Stimulated activated CD4-positive, alpha-beta T cell treated with anti-CD3 and anti-CD28 coated beads, Interleukin-1b, Interleukin-23, amount 100 ng/mL, for 24 hours (primary cell): Measurements from ENCODE around the gene LRFN3.
"Not testable (repeated sequence)": the region's sequence is repeated elsewhere in the genome, so short reads cannot be mapped to it uniquely, and the experiment has no call there.

ENCODE experiments used
- DNase-seq, 4 experiments: peaks; one replicate each; pipeline ENCODE4 v3.0.0-alpha.2; 2020; ENCODE audit warnings: low read depth in 4 of 4, low spot score in 1 of 4

LRFN3 gene

GRCh38 chr19:35973487-35973886 lies 37.3 kb downstream of the LRFN3 start:
- DNase-seq, result no peak

GRCh38 chr19:35975608-35976214 lies 39.5 kb downstream of the LRFN3 start:
- DNase-seq, result no peak

- DNase-seq, result no peak
These were observed 41.5 kb downstream of the LRFN3 start for GRCh38 chr19:35977446-35978222.

DNA sequence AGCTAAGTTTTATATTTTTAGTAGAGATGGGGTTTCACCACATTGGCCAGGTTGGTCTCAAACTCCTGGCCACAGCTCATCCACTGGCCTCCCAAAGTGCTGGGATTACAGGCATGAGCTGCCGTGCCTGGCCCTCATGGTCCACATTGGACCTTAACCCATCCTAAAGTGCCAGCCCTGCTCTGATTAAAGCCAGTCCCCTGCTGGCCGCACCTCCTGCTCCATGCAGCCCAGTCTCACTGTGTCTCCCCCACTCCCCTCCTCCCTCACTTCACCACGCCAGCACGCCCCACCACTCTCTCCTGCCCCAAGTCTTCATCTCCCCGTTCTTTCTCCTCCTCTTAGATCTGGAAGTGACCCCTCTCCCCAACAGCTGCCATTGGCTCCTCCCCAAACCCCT lies 42.1 kb downstream of the LRFN3 start:
- no peak for DNase-seq

DNA sequence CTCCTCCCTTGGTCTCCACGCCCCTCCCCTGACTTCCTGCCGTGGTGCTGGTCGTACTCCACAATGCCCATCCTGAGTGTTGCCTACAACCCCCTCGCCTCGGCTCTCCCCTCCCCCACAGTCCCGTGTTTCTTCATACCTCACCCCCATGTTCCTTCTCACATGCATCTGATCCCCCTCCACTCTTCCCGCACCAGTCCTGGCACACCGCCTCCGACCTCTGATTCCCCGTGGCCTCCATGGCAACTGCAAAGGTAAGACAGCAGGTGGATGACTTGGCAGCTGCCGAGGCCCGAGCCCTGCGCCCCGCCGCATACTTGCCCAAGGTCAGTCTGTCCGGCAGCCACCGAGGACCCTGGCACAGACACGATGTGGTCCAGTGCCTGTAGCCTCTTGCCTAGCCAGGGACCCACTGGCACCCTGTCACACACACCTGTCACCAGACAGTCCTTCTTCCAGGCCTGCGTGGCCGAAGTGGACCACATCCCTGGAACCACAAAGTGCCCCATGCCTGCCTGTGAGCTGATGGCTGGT lies 42.7 kb downstream of the LRFN3 start:
- DNase-seq, result no peak

DNA sequence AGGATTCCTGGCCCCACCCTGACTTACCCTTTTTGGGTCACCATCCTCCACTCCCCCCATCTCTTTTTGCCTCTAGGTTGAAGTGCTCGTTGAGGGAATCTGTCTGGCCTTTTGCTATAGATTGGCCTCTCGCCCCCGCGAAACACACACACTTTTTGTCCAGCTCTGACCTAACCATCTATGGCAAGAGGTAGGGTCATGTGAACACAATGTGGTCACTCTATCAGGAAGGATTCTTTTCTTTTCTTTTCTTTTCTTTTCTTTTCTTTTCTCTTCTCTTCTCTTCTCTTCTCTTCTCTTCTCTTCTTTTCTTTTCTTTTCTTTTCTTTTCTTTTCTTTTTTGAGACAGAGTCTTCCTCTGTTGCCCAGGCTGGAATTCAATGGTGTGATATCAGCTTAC lies 44.8 kb downstream of the LRFN3 start:
- DNase-seq, result not testable (repeated sequence)

DNA sequence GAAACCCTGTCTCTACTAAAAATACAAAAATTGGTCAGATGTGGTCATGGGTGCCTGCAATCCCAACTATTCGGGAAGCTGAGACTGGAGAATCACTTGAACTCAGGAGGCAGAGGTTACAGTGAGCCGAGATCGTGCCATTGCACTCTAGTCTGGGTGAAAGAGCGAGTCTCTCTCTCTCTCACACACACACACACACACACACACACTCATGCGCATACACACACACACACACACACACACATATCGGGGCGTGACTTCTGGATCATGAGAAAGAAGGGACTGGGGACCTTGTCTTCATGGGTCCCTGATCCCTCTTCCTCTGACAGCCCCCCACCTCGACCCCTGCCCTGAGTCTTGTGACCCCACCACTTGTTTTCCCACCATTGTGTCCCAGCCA lies 47.0 kb downstream of the LRFN3 start:
- no peak for DNase-seq

GRCh38 chr19:35986111-35986510 lies 49.9 kb downstream of the LRFN3 start:
- no peak for DNase-seq

GRCh38 chr19:35986664-35987570 lies 50.7 kb downstream of the LRFN3 start:
- peak in 2 of 4 experiments; percentile 11 to 31 for DNase-seq

DNA sequence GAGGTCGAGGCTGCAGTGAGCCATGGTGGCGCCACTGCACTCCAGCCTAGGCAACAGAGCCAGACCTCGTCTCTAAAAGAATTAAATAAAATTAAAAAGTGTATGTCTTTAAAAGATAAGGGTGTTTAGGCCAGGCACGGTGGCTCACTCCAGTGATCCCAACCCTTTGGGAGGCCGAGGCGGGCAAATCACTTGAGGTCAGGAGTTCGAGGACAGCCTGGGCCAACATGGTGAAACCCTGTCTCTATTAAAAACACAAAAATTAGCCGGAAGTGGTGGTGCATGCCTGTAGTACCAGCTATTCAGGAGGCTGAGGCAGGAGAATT lies 51.4 kb downstream of the LRFN3 start:
- no peak for DNase-seq

GRCh38 chr19:35988824-35989223 lies 52.6 kb downstream of the LRFN3 start:
- DNase-seq, result no peak

- DNase-seq, result no peak
These were observed 54.0 kb downstream of the LRFN3 start for GRCh38 chr19:35990156-35990555.

DNA sequence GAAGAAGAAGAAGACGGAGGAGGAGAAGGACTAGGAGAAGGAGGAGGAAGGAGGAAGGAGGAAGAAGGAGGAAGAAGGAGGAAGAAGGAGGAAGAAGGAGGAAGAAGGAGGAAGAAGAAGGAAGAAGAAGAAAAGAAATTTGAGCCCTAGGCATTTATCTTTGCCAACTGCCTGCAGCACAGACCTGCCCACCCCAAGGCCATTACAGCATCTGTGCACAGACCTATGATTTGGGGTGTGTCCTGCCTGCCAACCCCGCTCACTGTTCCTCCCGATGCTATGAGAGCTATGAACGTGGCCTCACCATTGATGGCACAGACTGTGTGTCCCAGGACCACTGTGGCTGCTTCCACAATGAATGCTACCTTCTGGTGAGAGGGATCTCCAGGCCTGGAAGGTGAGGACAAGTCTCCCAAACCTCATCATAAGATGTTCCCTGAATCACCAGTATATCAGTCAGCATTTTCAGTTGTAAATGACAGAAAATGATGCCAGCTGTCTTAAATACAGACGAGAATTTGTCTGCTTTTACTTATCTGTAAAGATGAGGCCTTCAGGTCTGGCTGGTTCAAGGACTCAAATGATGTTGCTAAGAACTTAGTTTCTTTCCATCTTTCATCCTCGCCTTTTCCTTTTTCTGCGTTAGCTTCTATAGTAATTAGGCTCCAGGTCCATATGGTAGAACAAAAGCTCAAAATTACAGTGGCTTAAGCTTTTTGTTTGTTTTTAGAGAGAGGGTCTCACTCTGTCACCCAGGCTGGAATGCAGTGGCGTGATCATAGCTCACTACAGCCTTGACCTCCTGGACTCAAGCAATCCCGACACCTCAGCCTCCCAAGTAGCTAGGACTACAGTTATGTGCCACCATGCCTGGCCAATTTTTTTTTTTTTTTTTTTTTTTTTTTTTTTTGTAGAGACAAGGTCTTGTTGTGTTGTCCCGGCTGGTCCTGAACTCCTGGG lies 54.9 kb downstream of the LRFN3 start:
- no peak for DNase-seq

DNA sequence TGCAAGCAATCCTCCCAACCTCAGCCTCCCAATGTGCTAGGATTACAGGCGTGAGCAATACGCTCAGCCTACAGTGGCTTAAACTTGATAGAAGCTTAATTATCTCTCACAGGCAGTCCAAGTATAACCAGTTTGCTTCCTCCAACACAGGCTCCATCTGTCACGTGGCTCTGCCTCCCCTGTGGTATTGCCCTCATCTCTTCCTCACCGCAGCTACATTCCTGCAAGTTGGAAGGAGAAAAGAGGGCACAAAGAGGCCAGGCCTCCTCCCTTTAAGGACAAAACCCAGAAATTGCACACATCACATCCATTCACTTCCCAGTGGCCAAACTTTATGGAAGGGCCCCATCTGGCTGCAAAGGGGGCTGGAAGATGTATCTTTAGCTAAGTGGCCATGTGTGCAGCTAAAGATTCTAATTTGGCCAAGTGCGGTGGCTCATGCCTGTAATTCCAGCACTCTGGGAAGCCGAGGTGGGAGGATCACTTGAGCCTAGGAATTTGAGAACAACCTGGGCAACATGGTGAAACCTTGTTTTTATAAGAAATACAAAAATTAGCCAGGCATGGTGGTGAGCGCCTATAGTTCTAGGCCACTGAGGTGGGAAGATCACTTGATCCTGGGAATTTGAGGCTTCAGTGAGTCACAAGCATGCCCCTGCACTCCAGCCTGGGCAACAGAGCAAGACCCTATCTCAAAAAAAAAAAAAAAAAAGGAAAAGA lies 55.7 kb downstream of the LRFN3 start:
- DNase-seq, result no peak

DNA sequence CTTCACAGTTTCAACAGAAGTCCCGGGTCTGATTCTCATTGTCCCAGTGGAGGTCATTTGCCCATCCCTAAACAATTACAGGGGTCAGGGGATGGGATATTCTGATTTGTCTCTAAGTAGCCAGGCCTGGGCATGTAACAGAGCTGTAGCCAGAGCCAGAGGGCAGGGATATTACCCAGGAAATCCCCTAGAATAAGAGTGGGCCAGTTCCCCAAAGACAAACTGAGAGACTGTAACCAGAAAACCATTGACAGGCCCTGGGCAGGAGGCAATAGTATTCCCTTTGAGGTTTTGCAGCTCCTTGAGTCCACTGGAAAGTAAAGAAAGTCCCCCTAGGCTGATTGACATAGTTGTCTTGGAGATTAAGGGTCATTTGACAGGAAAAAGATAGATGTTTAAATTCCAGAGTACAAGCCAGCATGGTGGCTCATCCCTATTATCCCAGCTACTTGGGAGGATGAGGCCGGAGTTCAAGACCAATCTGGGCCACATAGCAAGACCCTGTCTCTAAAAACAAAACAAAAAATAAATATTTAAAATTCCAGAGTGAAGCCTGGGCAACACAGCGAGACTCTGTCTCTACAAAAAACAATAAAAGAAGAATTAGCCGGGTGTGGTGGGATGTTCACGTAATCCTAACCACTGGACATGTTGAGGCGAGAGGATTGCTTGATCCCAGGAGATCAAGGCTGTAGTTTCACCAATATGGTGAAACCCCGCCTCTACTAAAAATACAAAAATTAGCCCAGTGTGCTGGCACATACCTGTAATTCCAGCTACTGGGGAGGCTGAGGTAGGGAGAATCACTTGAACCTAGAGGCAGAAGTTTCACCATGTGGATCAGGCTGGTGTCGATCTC lies 57.0 kb downstream of the LRFN3 start:
- DNase-seq, result no peak

DNA sequence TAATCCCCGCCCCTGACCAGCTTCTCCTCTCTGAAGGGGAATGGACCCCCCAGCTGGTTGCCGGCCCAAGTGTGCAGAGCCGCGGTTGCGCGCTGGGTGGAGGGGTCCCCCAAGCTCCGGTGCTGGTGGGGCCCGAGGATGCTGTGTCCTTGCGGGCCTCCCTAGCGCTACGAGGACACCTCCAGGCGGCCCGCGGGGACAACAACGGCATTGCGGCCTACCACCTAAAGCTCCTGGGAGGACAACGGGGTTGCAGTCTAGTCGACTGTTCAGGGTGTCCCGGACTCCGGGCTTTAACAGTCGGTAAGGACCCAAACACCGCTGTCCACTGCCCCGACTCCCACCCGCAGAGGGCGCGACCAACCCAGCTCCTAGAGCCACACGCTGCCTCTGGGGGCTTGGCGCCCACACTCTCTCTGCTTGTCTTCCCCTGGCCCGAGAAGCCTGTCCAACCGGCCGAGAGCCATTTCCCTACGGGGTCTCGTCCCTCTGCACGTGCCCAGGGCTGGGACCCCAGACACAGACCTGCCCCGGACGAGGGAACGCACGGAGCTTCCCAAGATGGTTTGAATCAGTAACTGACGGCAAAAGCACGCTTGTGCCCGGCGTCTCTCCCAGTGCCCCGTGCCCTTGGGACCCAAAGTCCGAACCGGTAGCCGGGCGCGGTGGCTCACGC lies 57.9 kb downstream of the LRFN3 start:
- no peak for DNase-seq
